Activated CD8-positive, alpha-beta memory T cell treated with anti-CD3 and anti-CD28 coated beads for 1 hour (primary cell): Measurements from ENCODE around the gene LRP1B.

ENCODE experiments used
- DNase-seq, 2 donors: peaks; one replicate each; pipeline ENCODE4 v3.0.0-alpha.2; 2020; ENCODE audit warnings: low read depth in 1 of 2; ENCODE audit errors: extremely low read depth in 1 of 2

LRP1B gene

GRCh38 chr2:141959941-141960340, 170.9 kb downstream of the LRP1B start:
- DNase-seq = no peak

- DNase-seq = no peak
These were observed 171.8 kb downstream of the LRP1B start for GRCh38 chr2:141959016-141959415.

- no peak for DNase-seq
These were observed 172.9 kb downstream of the LRP1B start for GRCh38 chr2:141957827-141958450.

GRCh38 chr2:141957321-141957720, 173.5 kb downstream of the LRP1B start:
- no peak for DNase-seq

DNA sequence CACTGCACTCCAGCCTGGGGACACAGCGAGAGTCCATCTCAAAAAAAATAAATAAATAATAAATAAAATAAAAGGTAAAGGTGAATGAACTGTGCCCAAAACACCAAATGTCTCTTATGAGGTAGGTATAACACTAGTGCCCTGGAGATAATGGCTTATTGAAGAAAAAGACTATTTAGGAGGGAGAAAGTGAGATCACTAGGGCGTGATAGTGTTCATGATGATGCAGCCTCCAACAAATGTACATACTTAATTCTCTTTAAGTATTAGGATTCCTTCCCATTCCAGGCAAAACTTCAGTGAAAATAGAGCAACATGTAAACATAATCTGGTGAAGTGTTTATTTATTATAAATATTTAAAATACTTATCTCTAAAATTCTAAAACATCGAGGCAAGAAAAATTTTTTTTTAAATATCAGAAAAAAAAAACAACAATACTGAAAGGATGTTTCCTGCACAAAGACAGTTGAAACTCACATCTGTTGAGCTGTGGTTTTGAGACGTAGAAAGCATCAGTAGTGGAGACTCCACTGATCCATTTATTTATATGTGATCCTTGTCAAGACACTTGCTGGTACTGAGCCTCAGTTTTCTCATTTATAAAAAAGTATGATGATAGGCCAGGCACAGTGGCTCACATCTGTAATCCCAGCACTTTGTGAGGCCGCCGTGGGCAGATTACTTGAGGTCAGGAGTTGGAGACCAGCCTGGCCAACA, 183.3 kb downstream of the LRP1B start:
- no peak for DNase-seq

- DNase-seq = no peak
These were observed 184.8 kb downstream of the LRP1B start for GRCh38 chr2:141946016-141946415.

DNA sequence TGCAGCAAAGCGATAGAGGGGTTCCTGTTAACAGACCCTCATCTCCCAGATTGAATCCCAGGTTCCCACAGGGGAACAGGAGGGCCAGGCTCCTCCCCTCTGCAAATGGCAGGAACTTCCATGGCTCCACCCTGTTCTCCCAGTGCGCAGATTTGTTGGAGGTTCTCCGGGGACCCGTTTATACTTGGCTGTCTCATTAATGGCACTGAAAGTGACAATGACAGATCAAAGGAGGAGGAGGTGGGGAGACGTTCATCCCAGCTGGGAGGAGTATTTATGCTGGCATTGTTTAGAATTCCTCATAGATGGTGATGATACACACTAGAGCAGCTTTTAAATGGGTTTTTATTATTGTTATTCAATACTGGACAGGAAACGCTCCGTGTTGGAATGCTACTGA, 186.9 kb downstream of the LRP1B start:
- DNase-seq = no peak

DNA sequence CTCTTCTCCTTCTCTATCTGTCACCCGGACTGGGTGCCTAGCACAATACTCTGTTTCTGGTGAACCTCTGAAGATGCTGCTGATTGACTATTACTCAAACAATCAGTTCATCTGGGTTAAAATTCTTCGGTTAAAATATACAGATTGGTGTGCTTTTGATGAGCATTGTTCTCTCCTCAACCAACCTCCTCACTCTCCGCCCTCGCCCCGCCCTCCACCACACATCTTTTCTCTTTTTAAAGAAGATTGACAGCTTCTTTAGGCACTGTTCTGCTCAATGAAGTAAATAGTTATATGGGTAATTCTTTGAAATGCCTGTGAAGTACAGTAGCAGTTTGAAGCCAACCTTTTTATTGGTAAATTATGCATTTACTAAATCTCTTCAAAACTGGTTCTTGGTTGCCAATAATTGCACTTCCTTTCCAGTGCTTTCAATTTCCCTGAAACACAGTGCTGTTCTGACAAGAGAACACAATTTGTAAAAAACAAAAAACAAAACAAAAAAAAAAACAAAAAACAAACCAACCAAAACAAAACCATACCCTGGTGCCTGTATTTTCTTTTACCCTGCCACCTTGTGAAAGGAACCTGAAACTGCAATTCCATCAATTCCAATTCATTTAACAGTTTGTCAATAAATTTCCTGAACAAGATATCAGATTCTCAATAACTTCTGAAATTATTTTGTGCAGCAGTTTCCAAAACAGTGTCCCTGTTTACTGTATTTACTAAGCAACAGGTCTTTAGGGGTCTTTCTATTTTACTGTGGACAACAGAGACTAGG, 188.6 kb downstream of the LRP1B start:
- DNase-seq = no peak

- no peak for DNase-seq
These were observed 189.6 kb downstream of the LRP1B start for GRCh38 chr2:141941210-141941714.

DNA sequence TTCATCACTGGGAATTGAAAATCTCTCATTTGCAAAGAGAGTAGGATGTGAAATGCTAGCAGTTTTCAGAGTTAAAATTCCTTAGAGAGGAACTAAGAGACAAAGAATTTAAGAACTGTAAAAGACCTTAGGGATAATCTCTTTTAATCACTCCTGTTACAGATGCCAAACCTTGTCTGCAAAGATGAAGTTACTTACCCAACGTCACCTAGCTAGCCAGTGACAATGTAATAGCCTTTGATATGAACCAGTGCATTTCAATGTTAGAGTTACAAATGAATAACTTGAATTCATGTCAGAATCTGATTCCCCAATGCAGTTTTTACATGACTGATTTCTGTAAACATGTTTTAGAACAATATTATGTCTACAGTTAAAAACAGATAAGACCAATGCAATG, 190.1 kb downstream of the LRP1B start:
- no peak for DNase-seq

DNA sequence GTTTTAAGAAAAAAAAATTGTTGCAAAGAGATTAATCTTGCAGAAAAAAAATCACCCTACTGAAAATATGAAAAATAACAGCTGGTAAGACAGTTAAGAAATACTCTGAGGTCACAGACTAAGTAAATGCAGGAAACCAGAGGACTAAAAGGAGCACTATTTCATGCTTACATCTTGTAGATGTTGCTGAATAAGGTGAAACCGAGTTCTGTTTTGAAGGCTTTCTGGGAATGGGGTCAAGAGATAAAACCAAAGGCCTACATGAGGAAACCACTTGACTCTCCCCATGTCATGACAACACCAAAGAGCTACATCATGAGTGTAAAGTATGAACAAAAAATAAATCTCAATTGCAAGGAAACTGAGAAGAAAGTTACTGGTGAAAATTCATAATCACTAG, 197.6 kb downstream of the LRP1B start:
- no peak for DNase-seq

GRCh38 chr2:141932261-141932660, 198.6 kb downstream of the LRP1B start:
- no peak for DNase-seq

DNA sequence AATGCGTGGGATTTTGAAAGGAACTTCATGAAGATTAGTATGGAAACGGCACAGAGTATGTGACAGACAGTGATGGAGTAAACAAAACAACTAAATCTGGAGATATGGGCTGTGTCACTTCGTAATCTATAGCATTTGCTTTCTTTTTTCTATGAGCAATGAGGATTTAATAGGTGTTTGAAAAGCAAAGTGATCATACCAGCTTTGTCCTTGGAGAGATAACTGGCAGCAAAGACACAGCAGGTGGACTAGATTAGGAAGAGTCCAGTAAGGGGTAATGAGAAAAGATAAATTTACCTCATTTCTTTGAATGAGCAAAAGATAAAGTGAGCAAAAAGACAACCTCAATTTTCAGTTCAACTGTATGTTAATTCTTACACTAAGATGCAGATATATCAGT, 199.0 kb downstream of the LRP1B start:
- no peak for DNase-seq

DNA sequence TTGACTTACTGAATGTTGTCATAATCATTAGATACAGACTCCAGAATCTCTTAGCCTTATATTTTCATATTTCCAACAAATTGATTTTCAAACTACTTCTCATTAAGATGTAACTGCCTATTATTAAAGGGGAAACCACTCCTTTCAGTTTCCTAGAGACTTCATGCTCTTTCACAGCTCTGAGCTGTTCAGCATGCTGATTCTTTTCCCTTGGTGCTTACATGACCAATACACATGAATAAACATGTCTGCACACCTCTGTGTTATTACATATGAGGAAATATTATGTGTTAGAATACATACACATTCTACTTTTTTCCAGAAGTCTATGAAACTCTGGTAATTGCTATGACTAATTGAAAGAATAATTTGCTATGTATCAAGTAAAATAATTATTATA, 200.0 kb downstream of the LRP1B start:
- no peak for DNase-seq

GRCh38 chr2:141929331-141930252, 201.2 kb downstream of the LRP1B start:
- DNase-seq = no peak

GRCh38 chr2:141928476-141928875, 202.3 kb downstream of the LRP1B start:
- no peak for DNase-seq

DNA sequence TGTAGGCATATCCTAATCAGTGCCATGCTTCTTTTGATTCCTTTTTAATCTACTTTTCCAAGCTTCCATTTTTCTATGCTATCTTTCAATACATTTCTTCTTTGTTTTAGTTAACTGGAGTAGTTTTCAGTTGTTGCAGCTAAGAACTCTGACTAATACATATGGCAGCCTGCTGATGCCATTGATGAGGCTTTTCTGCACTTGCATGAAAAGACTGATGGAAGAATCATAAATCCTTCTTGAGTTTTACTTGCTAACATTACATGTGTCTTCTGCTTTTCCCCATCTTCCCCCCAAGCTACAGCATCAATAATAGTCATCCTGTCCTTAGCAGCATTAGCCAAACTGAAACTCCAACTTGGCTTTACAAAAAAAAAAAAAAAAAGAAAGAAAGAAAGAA, 203.3 kb downstream of the LRP1B start:
- no peak for DNase-seq

DNA sequence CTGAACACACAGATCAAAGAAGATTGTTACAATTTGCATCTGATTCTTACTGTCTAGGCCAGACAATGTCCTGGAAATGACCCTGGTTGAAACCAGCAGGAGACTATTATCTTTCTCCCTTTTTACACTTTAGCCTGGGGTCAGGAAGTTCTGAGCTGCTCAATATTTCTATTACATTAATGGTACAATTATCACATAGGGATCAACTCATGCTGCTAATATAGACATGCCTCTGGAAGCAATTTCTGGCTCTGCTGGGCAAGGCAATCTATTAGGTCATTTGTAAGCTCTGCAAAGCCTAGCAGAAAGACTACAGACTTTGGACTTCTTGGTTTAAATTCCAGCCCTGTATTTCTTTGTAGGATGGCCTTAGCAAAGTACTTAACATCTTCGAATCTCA, 205.3 kb downstream of the LRP1B start:
- no peak for DNase-seq

GRCh38 chr2:141923657-141924056, 207.2 kb downstream of the LRP1B start:
- DNase-seq = no peak

GRCh38 chr2:141911485-141912066, 219.2 kb downstream of the LRP1B start:
- no peak for DNase-seq
